MM.1S (cell line): ENCODE results near the gene PTX3.

ENCODE experiments used
- EZH2 ChIP-seq: fragments of 300-600 bp; sonication (generic); optimal IDR thresholded peaks from 2 replicates; pipeline ENCODE3; 2017; ENCODE audit warnings: low read depth, mild to moderate bottlenecking, antibody characterized with exemption, low read length, mixed read lengths
- EZH2phosphoT487 ChIP-seq: fragments of 300-600 bp; sonication (generic); IDR thresholded peaks from 2 replicates; pipeline ENCODE4 v1.6.1; 2018; ENCODE audit warnings: antibody characterized with exemption, low read length
- TF ChIP-seq, protein P1 (sequence below): fragments of 300-600 bp; sonication (generic); IDR thresholded peaks from 2 replicates; pipeline ENCODE4 v1.5.1; 2016; ENCODE audit warnings: antibody characterized with exemption, low read length, mixed read lengths

DNA sequence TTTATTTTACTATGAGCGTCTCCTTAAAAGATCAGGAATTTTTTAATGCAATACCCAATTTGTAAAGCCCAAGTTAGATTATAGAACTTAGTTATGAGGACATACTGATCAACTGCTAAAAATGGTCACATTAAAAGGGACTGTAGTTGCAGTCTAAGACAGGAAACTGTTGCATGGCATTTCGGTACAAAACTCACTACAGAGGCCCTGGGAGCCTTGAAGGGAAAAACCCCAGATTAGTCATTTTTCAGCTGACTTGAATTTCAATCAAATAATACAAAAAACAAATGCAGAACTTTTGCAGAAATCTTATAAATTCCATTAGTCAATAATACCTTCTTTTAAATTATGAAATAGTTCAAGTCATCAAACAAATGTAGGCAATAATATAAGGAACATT is 6.9 kb upstream of the PTX3 start:
- TF ChIP-seq, protein P1, sequence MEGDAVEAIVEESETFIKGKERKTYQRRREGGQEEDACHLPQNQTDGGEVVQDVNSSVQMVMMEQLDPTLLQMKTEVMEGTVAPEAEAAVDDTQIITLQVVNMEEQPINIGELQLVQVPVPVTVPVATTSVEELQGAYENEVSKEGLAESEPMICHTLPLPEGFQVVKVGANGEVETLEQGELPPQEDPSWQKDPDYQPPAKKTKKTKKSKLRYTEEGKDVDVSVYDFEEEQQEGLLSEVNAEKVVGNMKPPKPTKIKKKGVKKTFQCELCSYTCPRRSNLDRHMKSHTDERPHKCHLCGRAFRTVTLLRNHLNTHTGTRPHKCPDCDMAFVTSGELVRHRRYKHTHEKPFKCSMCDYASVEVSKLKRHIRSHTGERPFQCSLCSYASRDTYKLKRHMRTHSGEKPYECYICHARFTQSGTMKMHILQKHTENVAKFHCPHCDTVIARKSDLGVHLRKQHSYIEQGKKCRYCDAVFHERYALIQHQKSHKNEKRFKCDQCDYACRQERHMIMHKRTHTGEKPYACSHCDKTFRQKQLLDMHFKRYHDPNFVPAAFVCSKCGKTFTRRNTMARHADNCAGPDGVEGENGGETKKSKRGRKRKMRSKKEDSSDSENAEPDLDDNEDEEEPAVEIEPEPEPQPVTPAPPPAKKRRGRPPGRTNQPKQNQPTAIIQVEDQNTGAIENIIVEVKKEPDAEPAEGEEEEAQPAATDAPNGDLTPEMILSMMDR: no peak
- TF ChIP-seq EZH2 (no peak), EZH2phosphoT487 (no peak)
